SK-N-SH treated with all-trans-retinoic acid at 6 μM for 48 hours (cell line): ENCODE data around the gene DIPK1A.

Source experiments
- ARNTL ChIP-seq: fragments of 450-650 bp; formaldehyde crosslinking; IDR thresholded peaks from 2 replicates; pipeline ENCODE4 v1.5.0; 2020; ENCODE audit warnings: low read depth, mild to moderate bottlenecking, moderate library complexity, borderline replicate concordance
- CSDC2 ChIP-seq: fragments of 250-450 bp; sonication (Bioruptor Pico); IDR thresholded peaks from 2 replicates; pipeline ENCODE4 v1.5.0; 2020; ENCODE audit warnings: mild to moderate bottlenecking, moderate library complexity
- ESRRG ChIP-seq: fragments of 250-450 bp; sonication (Bioruptor Pico); IDR thresholded peaks from 2 replicates; pipeline ENCODE4 v1.6.1; 2021; ENCODE audit warnings: mild to moderate bottlenecking
- GLIS3 ChIP-seq: fragments of 250-450 bp; sonication (Bioruptor Pico); IDR thresholded peaks from 2 replicates; pipeline ENCODE4 v1.5.0; 2020; ENCODE audit warnings: mild to moderate bottlenecking, moderate library complexity
- OSR1 ChIP-seq: fragments of 250-450 bp; sonication (Bioruptor Pico); IDR thresholded peaks from 2 replicates; pipeline ENCODE4 v1.8.0; 2022; ENCODE audit warnings: moderate library complexity, mild to moderate bottlenecking, inconsistent platforms
- POU6F1 ChIP-seq: fragments of 250-450 bp; sonication (Bioruptor Pico); IDR thresholded peaks from 2 replicates; pipeline ENCODE4 v1.8.0; 2021; ENCODE audit warnings: low read depth, mild to moderate bottlenecking, moderate library complexity, borderline replicate concordance
- TOX ChIP-seq: fragments of 250-450 bp; sonication (Bioruptor Pico); IDR thresholded peaks from 2 replicates; pipeline ENCODE4 v1.8.0; 2021; ENCODE audit warnings: mild to moderate bottlenecking, moderate library complexity, borderline replicate concordance
- TSHZ2 ChIP-seq: fragments of 250-450 bp; sonication (Bioruptor Pico); IDR thresholded peaks from 2 replicates; pipeline ENCODE4 v1.5.0; 2020; ENCODE audit warnings: mild to moderate bottlenecking, moderate library complexity
- ZC3H10 ChIP-seq: fragments of 250-450 bp; sonication (Bioruptor Pico); IDR thresholded peaks from 2 replicates; pipeline ENCODE4 v1.5.1; 2021; ENCODE audit warnings: mild to moderate bottlenecking, moderate library complexity
- ZFP3 ChIP-seq: fragments of 250-450 bp; sonication (Bioruptor Pico); IDR thresholded peaks from 2 replicates; pipeline ENCODE4 v1.5.0; 2020; ENCODE audit warnings: mild to moderate bottlenecking, moderate library complexity
- ZNF565 ChIP-seq: fragments of 450-650 bp; formaldehyde crosslinking; conservative IDR thresholded peaks from 2 replicates; pipeline ENCODE4 v1.5.0; 2020; ENCODE audit warnings: low read depth, mild to moderate bottlenecking, moderate library complexity
- ZNF8 ChIP-seq: fragments of 450-650 bp; formaldehyde crosslinking; IDR thresholded peaks from 2 replicates; pipeline ENCODE4 v1.5.0; 2020; ENCODE audit warnings: mild to moderate bottlenecking, moderate library complexity

- TF ChIP-seq ESRRG (CRISPR knock-in tag): no peak
- TF ChIP-seq ARNTL (CRISPR knock-in tag): no peak
- no peak for TF ChIP-seq CSDC2 (CRISPR knock-in tag)
- no peak for TF ChIP-seq OSR1 (CRISPR knock-in tag)
- no peak for TF ChIP-seq ZNF565
- TF ChIP-seq GLIS3 (CRISPR knock-in tag): no peak
- no peak for TF ChIP-seq TOX (CRISPR knock-in tag)
- TF ChIP-seq ZNF8 (CRISPR knock-in tag): no peak
- TF ChIP-seq POU6F1: no peak
- TF ChIP-seq TSHZ2 (CRISPR knock-in tag): no peak
- TF ChIP-seq ZFP3 (CRISPR knock-in tag): no peak
- no peak for TF ChIP-seq ZC3H10 (CRISPR knock-in tag)
These were observed 11.1 kb downstream of the DIPK1A start for GRCh38 chr1:92949937-92950817.
